SK-N-SH treated with all-trans-retinoic acid at 6 μM for 48 hours (cell line): ENCODE results near the gene HACD2.

ENCODE experiments used
- ARNTL ChIP-seq: fragments of 450-650 bp; formaldehyde crosslinking; IDR thresholded peaks from 2 replicates; pipeline ENCODE4 v1.5.0; 2020; ENCODE audit warnings: low read depth, mild to moderate bottlenecking, moderate library complexity, borderline replicate concordance
- OSR1 ChIP-seq: fragments of 250-450 bp; sonication (Bioruptor Pico); IDR thresholded peaks from 2 replicates; pipeline ENCODE4 v1.8.0; 2022; ENCODE audit warnings: moderate library complexity, mild to moderate bottlenecking, inconsistent platforms
- SNAI2 ChIP-seq: fragments of 250-450 bp; sonication (Bioruptor Pico); IDR thresholded peaks from 2 replicates; pipeline ENCODE4 v1.5.0; 2020; ENCODE audit warnings: mild to moderate bottlenecking, moderate library complexity
- ZC3H10 ChIP-seq: fragments of 250-450 bp; sonication (Bioruptor Pico); IDR thresholded peaks from 2 replicates; pipeline ENCODE4 v1.5.1; 2021; ENCODE audit warnings: mild to moderate bottlenecking, moderate library complexity
- ZFP3 ChIP-seq: fragments of 250-450 bp; sonication (Bioruptor Pico); IDR thresholded peaks from 2 replicates; pipeline ENCODE4 v1.5.0; 2020; ENCODE audit warnings: mild to moderate bottlenecking, moderate library complexity
- ZFP30 ChIP-seq: fragments of 450-650 bp; formaldehyde crosslinking; IDR thresholded peaks from 2 replicates; pipeline ENCODE4 v1.5.0; 2022; ENCODE audit warnings: mild to moderate bottlenecking, moderate library complexity

- TF ChIP-seq ZFP30: no peak
- TF ChIP-seq ZFP3 (CRISPR knock-in tag): no peak
- TF ChIP-seq ZC3H10 (CRISPR knock-in tag): no peak
- no peak for TF ChIP-seq ARNTL
- no peak for TF ChIP-seq SNAI2 (CRISPR knock-in tag)
- TF ChIP-seq OSR1 (CRISPR knock-in tag): no peak
Observed at GRCh38 chr3:123489400-123490004, 95.4 kb downstream of the HACD2 start.
